ENCODE measurements around the gene RPL26. TPM values are rescaled to one million over a fixed set of nuclear protein-coding genes. Genes with fewer than 3 reads are reported as not detected.
A peak's percentile ranks its signal among the peaks of the same experiment; 100 is the strongest.

RPL26 gene
- total RNA-seq, 1 experiment from 2014 or later = 1,369 TPM

DNA sequence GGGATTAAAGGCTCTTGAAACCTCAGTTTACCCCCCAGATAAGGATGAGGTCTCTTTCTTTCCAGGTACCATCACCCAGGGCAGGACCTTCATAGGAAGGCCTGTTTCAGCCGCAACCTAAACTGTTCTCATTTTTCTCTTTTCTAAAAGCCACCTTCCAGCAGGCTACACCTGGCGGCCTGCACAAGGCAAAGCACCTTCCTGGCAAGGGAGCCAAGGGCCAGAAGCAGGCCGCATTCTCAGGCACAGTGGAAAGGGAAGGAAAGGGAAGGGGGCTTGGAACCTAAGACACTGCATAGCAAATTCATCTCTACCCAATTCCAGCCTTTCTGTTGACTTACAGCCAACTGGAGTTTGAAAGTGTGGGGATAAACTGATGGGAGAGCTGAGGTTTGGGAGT, 43.8 kb upstream of the RPL26 start:
- Histone ChIP-seq H3K9ac (ENCODE audit: low read length) (no peak overlapping the region), H3K4me2 (ENCODE audit: low read length) (no peak overlapping the region), H3K36me3 (ENCODE audit: low read depth, low read length) (no peaks in the 10 kb centered on the region), H3K27ac (ENCODE audit: low read length) (no peak overlapping the region), H3K79me2 (ENCODE audit: low read length) (no peaks in the 10 kb centered on the region), H3K9me2 (replicated peaks; ENCODE audit: low read length) (no peaks in the 10 kb centered on the region), H3K4me3 (ENCODE audit: low read length) (no peak overlapping the region), H3K9me3 (ENCODE audit: low read length) (no peaks in the 10 kb centered on the region), H3K4me1 (ENCODE audit: insufficient read depth, low read length) (0 out of 2 replicates have a peak, but pooled peaks cover 5% of the 10 kb centered on the region), H4K20me1 (ENCODE audit: low read length) (no peaks in the 10 kb centered on the region), H3F3A (ENCODE audit: low read length, unreplicated experiment) (no peaks in the 10 kb centered on the region), H2AFZ (ENCODE audit: low read length) (no peak overlapping the region), H3K27me3 (ENCODE audit: low read length) (no peaks in the 10 kb centered on the region)
- ATAC-seq = no peak
- ChIA-PET POLR2A (ENCODE audit: unreplicated experiment) (no interaction called here), CTCF (no interaction called here)
- intact Hi-C loops (cut with micrococcal nuclease) = no loop called here
- no peak for TF ChIP-seq EZH2 (IDR thresholded peaks at IDR 0.05; ENCODE audit: low read length, unreplicated experiment)
- TF ChIP-seq EZH2phosphoT487 (IDR thresholded peaks at IDR 0.05; ENCODE audit: borderline replicate concordance, low read length) = no peak
- TF ChIP-seq CTCF (conservative IDR thresholded peaks at IDR 0.05; ENCODE audit: low read depth, low read length) = no peak
- no TSS peak for BruUV-seq (replicated peaks)
- DNase-seq = no peak

- no peaks in the 10 kb centered on the region for H3K9me2 ChIP-seq (replicated peaks; ENCODE audit: low read length)
- intact Hi-C loops (cut with micrococcal nuclease) = no loop called here
- ATAC-seq (no peak), DNase-seq (no peak)
- ChIA-PET CTCF (no interaction called here), POLR2A (ENCODE audit: unreplicated experiment) (interaction anchor here (0.7 kb wide), 1 partner anchor 9 kb away, joined by 3 read pairs; no protein-coding TSS in a partner anchor)
- H3F3A ChIP-seq (ENCODE audit: low read length, unreplicated experiment) = no peaks in the 10 kb centered on the region
- H3K4me2 ChIP-seq (ENCODE audit: low read length) = no peak overlapping the region
- no peaks in the 10 kb centered on the region for H4K20me1 ChIP-seq (ENCODE audit: low read length)
- BruUV-seq (replicated peaks) = no TSS peak
- no peak overlapping the region for H3K9ac ChIP-seq (ENCODE audit: low read length)
- TF ChIP-seq EZH2phosphoT487 (IDR thresholded peaks at IDR 0.05; ENCODE audit: borderline replicate concordance, low read length) = no peak
- no peak for TF ChIP-seq EZH2 (IDR thresholded peaks at IDR 0.05; ENCODE audit: low read length, unreplicated experiment)
- TF ChIP-seq CTCF (conservative IDR thresholded peaks at IDR 0.05; ENCODE audit: low read depth, low read length) = no peak
- H3K36me3 ChIP-seq (ENCODE audit: low read depth, low read length) = no peaks in the 10 kb centered on the region
- no peak overlapping the region for H3K4me3 ChIP-seq (ENCODE audit: low read length)
- no peaks in the 10 kb centered on the region for H3K9me3 ChIP-seq (ENCODE audit: low read length)
- no peak overlapping the region for H2AFZ ChIP-seq (ENCODE audit: low read length)
- 0 out of 2 replicates have a peak, but pooled peaks cover 5% of the 10 kb centered on the region for H3K4me1 ChIP-seq (ENCODE audit: insufficient read depth, low read length)
- no peak overlapping the region for H3K27ac ChIP-seq (ENCODE audit: low read length)
- H3K27me3 ChIP-seq (ENCODE audit: low read length) = no peaks in the 10 kb centered on the region
- H3K79me2 ChIP-seq (ENCODE audit: low read length) = no peaks in the 10 kb centered on the region
These were observed 43.2 kb upstream of the RPL26 start for GRCh38 chr17:8426094-8426720.

- BruUV-seq (replicated peaks) = no TSS peak
- no peaks in the 10 kb centered on the region for H3K79me2 ChIP-seq (ENCODE audit: low read length)
- DNase-seq = peak; percentile 62
- no peak overlapping the region for H2AFZ ChIP-seq (ENCODE audit: low read length)
- H3K36me3 ChIP-seq (ENCODE audit: low read depth, low read length) = no peaks in the 10 kb centered on the region
- no peak overlapping the region for H3K27ac ChIP-seq (ENCODE audit: low read length)
- no peak overlapping the region for H3K9ac ChIP-seq (ENCODE audit: low read length)
- peak; percentile 55 for ATAC-seq
- POLR2A ChIA-PET (ENCODE audit: unreplicated experiment) = interaction anchor here (0.6 kb wide), 1 partner anchor 11 kb away, joined by 5 read pairs; no protein-coding TSS in a partner anchor
- CTCF ChIA-PET = no interaction called here
- H3K27me3 ChIP-seq (ENCODE audit: low read length) = no peaks in the 10 kb centered on the region
- no peak for TF ChIP-seq EZH2 (IDR thresholded peaks at IDR 0.05; ENCODE audit: low read length, unreplicated experiment)
- 0 out of 2 replicates have a peak, but pooled peaks have one; percentile 18 for TF ChIP-seq CTCF (conservative IDR thresholded peaks at IDR 0.05; ENCODE audit: low read depth, low read length)
- H3F3A ChIP-seq (ENCODE audit: low read length, unreplicated experiment) = no peaks in the 10 kb centered on the region
- H3K9me3 ChIP-seq (ENCODE audit: low read length) = no peaks in the 10 kb centered on the region
- no peaks in the 10 kb centered on the region for H4K20me1 ChIP-seq (ENCODE audit: low read length)
- no peaks in the 10 kb centered on the region for H3K9me2 ChIP-seq (replicated peaks; ENCODE audit: low read length)
- intact Hi-C loops (cut with micrococcal nuclease) = no loop called here
- 0 out of 2 replicates have a peak, but pooled peaks cover 5% of the 10 kb centered on the region for H3K4me1 ChIP-seq (ENCODE audit: insufficient read depth, low read length)
- H3K4me2 ChIP-seq (ENCODE audit: low read length) = no peak overlapping the region
- no peak overlapping the region for H3K4me3 ChIP-seq (ENCODE audit: low read length)
These were observed 38.6 kb upstream of the RPL26 start for GRCh38 chr17:8421571-8421970.

Data from PC-3 (cell line).